SK-N-SH treated with all-trans-retinoic acid at 6 μM for 48 hours (cell line): Measurements from ENCODE around the gene PYGM.

ENCODE experiments used
- ARNTL ChIP-seq: fragments of 450-650 bp; formaldehyde crosslinking; IDR thresholded peaks from 2 replicates; pipeline ENCODE4 v1.5.0; 2020; ENCODE audit warnings: low read depth, mild to moderate bottlenecking, moderate library complexity, borderline replicate concordance
- CSDC2 ChIP-seq: fragments of 250-450 bp; sonication (Bioruptor Pico); IDR thresholded peaks from 2 replicates; pipeline ENCODE4 v1.5.0; 2020; ENCODE audit warnings: mild to moderate bottlenecking, moderate library complexity
- GLIS3 ChIP-seq: fragments of 250-450 bp; sonication (Bioruptor Pico); IDR thresholded peaks from 2 replicates; pipeline ENCODE4 v1.5.0; 2020; ENCODE audit warnings: mild to moderate bottlenecking, moderate library complexity
- ISL1 ChIP-seq: fragments of 250-450 bp; sonication (Bioruptor Pico); IDR thresholded peaks from 2 replicates; pipeline ENCODE4 v2.1.2; 2022; ENCODE audit warnings: mild to moderate bottlenecking, moderate library complexity
- RARB ChIP-seq: fragments of 250-450 bp; sonication (Bioruptor Pico); IDR thresholded peaks from 2 replicates; pipeline ENCODE4 v1.8.0; 2021; ENCODE audit warnings: mild to moderate bottlenecking, moderate library complexity
- SNAI2 ChIP-seq: fragments of 250-450 bp; sonication (Bioruptor Pico); IDR thresholded peaks from 2 replicates; pipeline ENCODE4 v1.5.0; 2020; ENCODE audit warnings: mild to moderate bottlenecking, moderate library complexity
- ZC3H10 ChIP-seq: fragments of 250-450 bp; sonication (Bioruptor Pico); IDR thresholded peaks from 2 replicates; pipeline ENCODE4 v1.5.1; 2021; ENCODE audit warnings: mild to moderate bottlenecking, moderate library complexity
- ZFP3 ChIP-seq: fragments of 250-450 bp; sonication (Bioruptor Pico); IDR thresholded peaks from 2 replicates; pipeline ENCODE4 v1.5.0; 2020; ENCODE audit warnings: mild to moderate bottlenecking, moderate library complexity
- ZFP30 ChIP-seq: fragments of 450-650 bp; formaldehyde crosslinking; IDR thresholded peaks from 2 replicates; pipeline ENCODE4 v1.5.0; 2022; ENCODE audit warnings: mild to moderate bottlenecking, moderate library complexity
- TF ChIP-seq, protein P1 (sequence below): fragments of 250-450 bp; sonication (Bioruptor Pico); IDR thresholded peaks from 2 replicates; pipeline ENCODE4 v1.8.0; 2020; ENCODE audit warnings: mild to moderate bottlenecking, moderate library complexity, borderline replicate concordance
- TF ChIP-seq, protein P2 (sequence below): fragments of 250-450 bp; sonication (Bioruptor Pico); IDR thresholded peaks from 2 replicates; pipeline ENCODE4 v1.5.1; 2020; ENCODE audit warnings: low read depth, mild to moderate bottlenecking, moderate library complexity
- TF ChIP-seq, protein P3 (sequence below): fragments of 250-450 bp; sonication (Bioruptor Pico); IDR thresholded peaks from 2 replicates; pipeline ENCODE4 v1.8.0; 2021; ENCODE audit warnings: low read depth, mild to moderate bottlenecking, moderate library complexity, borderline replicate concordance

DNA sequence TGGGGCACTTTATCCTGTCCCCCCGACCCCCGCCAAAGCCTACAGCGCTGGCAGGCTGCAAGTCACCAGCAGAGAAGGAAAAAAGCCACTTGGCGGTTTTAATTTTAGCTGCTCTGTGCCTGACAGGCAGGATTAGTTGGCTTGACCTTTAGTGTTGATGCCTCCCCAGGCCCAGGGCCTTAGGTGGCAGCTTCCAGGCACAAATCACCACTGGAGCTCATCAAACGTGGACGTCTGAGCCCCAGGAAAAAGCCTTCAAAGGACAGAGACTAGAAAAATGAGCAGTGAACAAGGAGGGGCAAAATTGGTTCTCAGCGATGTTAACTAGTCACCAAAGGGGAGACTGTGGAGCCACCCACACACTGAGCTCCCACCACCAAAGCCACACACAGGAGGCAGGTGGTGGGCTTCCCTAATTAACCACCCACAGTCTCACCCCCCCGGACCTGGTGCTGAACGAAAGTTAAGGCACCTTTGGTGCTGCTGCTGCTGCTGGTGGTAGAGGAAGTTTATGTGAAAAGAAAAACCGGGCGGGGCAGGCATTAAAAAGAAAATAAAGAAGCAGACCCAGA is 4.4 kb upstream of the PYGM start:
- TF ChIP-seq SNAI2, result no peak
- TF ChIP-seq, protein P1, sequence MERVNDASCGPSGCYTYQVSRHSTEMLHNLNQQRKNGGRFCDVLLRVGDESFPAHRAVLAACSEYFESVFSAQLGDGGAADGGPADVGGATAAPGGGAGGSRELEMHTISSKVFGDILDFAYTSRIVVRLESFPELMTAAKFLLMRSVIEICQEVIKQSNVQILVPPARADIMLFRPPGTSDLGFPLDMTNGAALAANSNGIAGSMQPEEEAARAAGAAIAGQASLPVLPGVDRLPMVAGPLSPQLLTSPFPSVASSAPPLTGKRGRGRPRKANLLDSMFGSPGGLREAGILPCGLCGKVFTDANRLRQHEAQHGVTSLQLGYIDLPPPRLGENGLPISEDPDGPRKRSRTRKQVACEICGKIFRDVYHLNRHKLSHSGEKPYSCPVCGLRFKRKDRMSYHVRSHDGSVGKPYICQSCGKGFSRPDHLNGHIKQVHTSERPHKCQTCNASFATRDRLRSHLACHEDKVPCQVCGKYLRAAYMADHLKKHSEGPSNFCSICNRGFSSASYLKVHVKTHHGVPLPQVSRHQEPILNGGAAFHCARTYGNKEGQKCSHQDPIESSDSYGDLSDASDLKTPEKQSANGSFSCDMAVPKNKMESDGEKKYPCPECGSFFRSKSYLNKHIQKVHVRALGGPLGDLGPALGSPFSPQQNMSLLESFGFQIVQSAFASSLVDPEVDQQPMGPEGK (CRISPR knock-in tag), result no peak
- TF ChIP-seq, protein P2, sequence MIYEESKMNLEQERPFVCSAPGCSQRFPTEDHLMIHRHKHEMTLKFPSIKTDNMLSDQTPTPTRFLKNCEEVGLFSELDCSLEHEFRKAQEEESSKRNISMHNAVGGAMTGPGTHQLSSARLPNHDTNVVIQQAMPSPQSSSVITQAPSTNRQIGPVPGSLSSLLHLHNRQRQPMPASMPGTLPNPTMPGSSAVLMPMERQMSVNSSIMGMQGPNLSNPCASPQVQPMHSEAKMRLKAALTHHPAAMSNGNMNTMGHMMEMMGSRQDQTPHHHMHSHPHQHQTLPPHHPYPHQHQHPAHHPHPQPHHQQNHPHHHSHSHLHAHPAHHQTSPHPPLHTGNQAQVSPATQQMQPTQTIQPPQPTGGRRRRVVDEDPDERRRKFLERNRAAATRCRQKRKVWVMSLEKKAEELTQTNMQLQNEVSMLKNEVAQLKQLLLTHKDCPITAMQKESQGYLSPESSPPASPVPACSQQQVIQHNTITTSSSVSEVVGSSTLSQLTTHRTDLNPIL (CRISPR knock-in tag), result no peak
- TF ChIP-seq GLIS3 (CRISPR knock-in tag), result no peak
- TF ChIP-seq ZFP3 (CRISPR knock-in tag), result no peak
- TF ChIP-seq ZFP30 (CRISPR knock-in tag), result no peak
- no peak for TF ChIP-seq ARNTL (CRISPR knock-in tag)
- TF ChIP-seq, protein P3, sequence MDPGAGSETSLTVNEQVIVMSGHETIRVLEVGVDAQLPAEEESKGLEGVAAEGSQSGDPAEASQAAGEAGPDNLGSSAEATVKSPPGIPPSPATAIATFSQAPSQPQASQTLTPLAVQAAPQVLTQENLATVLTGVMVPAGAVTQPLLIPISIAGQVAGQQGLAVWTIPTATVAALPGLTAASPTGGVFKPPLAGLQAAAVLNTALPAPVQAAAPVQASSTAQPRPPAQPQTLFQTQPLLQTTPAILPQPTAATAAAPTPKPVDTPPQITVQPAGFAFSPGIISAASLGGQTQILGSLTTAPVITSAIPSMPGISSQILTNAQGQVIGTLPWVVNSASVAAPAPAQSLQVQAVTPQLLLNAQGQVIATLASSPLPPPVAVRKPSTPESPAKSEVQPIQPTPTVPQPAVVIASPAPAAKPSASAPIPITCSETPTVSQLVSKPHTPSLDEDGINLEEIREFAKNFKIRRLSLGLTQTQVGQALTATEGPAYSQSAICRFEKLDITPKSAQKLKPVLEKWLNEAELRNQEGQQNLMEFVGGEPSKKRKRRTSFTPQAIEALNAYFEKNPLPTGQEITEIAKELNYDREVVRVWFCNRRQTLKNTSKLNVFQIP (CRISPR knock-in tag), result no peak
- TF ChIP-seq CSDC2 (CRISPR knock-in tag), result no peak
- no peak for TF ChIP-seq RARB (CRISPR knock-in tag)
- TF ChIP-seq ISL1 (CRISPR knock-in tag), result no peak
- TF ChIP-seq ZC3H10, result no peak
